ENCODE measurements around the gene CDC42EP1. TPM values are rescaled to one million over a fixed set of nuclear protein-coding genes. Genes with fewer than 3 reads are reported as not detected.

CDC42EP1 gene
- total RNA-seq, 1 experiment from 2014 or later: 75.0 TPM

DNA sequence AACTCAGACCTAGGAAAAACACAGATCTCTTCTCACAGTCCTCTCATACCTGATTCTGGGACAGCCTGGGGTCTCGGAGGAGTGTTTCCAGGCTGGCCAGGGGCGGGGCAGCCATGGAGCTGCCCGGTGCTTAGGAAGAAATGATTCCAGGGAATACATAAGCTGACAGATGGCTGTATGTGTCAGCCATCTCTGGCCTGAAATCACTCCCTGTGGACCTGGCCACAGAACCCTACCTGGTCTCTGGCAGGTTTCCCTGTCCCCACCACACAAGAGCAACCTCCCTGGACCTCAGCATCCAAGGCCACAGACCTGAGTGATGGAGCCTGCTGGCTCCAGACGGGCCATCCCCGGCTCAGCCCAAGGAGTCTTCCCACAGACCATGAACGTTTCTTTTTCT, 58.4 kb downstream of the CDC42EP1 start:
- Mint-ChIP-seq H3K36me3 (ENCODE audit: insufficient read depth, unreplicated experiment) (peaks cover 19% of the 10 kb centered on the region), H3K27ac (ENCODE audit: unreplicated experiment) (no peak overlapping the region), H3K9me3 (ENCODE audit: unreplicated experiment) (no peaks in the 10 kb centered on the region), H3K27me3 (ENCODE audit: insufficient read depth, unreplicated experiment) (no peaks in the 10 kb centered on the region), H3K4me1 (ENCODE audit: low read depth, unreplicated experiment) (no peaks in the 10 kb centered on the region), H3K4me3 (ENCODE audit: unreplicated experiment) (no peak overlapping the region)
- POLR2A ChIA-PET: no interaction called here
- CTCF ChIA-PET: interaction anchor here (0.7 to 2.1 kb wide), 2 partner anchors 12 to 24 kb away, joined by 3 to 5 read pairs; no protein-coding TSS in a partner anchor
- Histone ChIP-seq H3K4me3 (ENCODE audit: low read depth, low read length) (no peak overlapping the region), H3K36me3 (ENCODE audit: control insufficient read depth, insufficient read depth, low read length) (0 out of 2 replicates have a peak, but pooled peaks cover 2% of the 10 kb centered on the region), H3K4me1 (no peaks in the 10 kb centered on the region), H3K9me3 (no peaks in the 10 kb centered on the region), H3K27me3 (replicated peaks; ENCODE audit: control insufficient read depth, insufficient read depth, low read length) (no peaks in the 10 kb centered on the region)
- no peak for TF ChIP-seq CTCF (IDR thresholded peaks at IDR 0.05; ENCODE audit: insufficient read depth in 1 of 2, low read depth in 1 of 2, low read length in 1 of 2, severe bottlenecking in 1 of 2, unreplicated experiment in 1 of 2)
- intact Hi-C loops (cut with micrococcal nuclease; ENCODE audit: unreplicated experiment): no loop called here
- BruUV-seq (replicated peaks): no TSS peak
- no peak for DNase-seq

Other genes starting within 250 kb of the CDC42EP1 start
- gene ELFN2, start 133.0 kb upstream of the CDC42EP1 start, total RNA-seq (2022): 4.0 and 4.6 TPM in 2 replicates
- 3.6 TPM in 2 replicates for gene MFNG, start 74.1 kb upstream of the CDC42EP1 start, total RNA-seq (2022)
- gene CARD10, start 41.1 kb upstream of the CDC42EP1 start, total RNA-seq (2022): 26.5 and 31.7 TPM in 2 replicates
- gene LGALS2, start 19.6 kb downstream of the CDC42EP1 start, total RNA-seq (2022): 33.2 and 35.2 TPM in 2 replicates
- 65.7 and 72.8 TPM in 2 replicates for gene GGA1, start 48.4 kb downstream of the CDC42EP1 start, total RNA-seq (2022)
- gene SH3BP1, start 79.2 kb downstream of the CDC42EP1 start, total RNA-seq (2022): 19.8 and 20.7 TPM in 2 replicates
- 24.1 and 24.5 TPM in 2 replicates for gene PDXP, start 98.2 kb downstream of the CDC42EP1 start, total RNA-seq (2022)
- 3.2 and 4.8 TPM in 2 replicates for gene LGALS1, start 115.2 kb downstream of the CDC42EP1 start, total RNA-seq (2022)
- gene NOL12, start 125.9 kb downstream of the CDC42EP1 start, total RNA-seq (2022): 20.2 and 22.3 TPM in 2 replicates
- gene TRIOBP, start 136.6 kb downstream of the CDC42EP1 start, total RNA-seq (2022): 30.7 and 38.4 TPM in 2 replicates
- gene GCAT, start 247.5 kb downstream of the CDC42EP1 start, total RNA-seq (2022): 24.4 and 24.8 TPM in 2 replicates

Measured in Caco-2 (cell line).